ENCODE results near the gene RPL10.

The RPL10 gene

GRCh38 chrX:154365052-154365600, 33.1 kb upstream of the RPL10 start:
- no peak for TF ChIP-seq Cebpa-rat (IDR thresholded peaks at IDR 0.05)
- Histone ChIP-seq H3K4me3 (no peak overlapping the region), H3K9ac (peak overlapping the region in 2 of 11 experiments; percentile 46 to 83; a peak in 4 of 22 replicates), H3K4me2 (no peak overlapping the region), H3K27ac (peak overlapping the region in 3 of 11 experiments; percentile 4 to 35 (median 22); a peak in 3 of 22 replicates), H3K36me3 (peaks cover 76 to 81% (median 78%) of the 10 kb centered on the region in 11 experiments), H3K4me1 (peaks cover 13 to 33% (median 19%) of the 10 kb centered on the region in 10 experiments; a peak in 19 of 20 replicates), H3K27me3 (no peaks in the 10 kb centered on the region; a peak in 2 of 22 replicates), H3K9me3 (replicated peaks in 1 of 11) (peaks cover 4 to 81% (median 64%) of the 10 kb centered on the region in 11 experiments; a peak in 20 of 22 replicates), H4K20me1 (peaks cover 26 to 96% (median 82%) of the 10 kb centered on the region in 11 experiments)

- peaks cover 13 to 33% (median 19%) of the 10 kb centered on the region in 10 experiments; a peak in 19 of 20 replicates for H3K4me1 ChIP-seq
- H3K4me3 ChIP-seq, result 0 out of 20 replicates have a peak overlapping the region, but pooled peaks of 1 of the 10 experiments have one; percentile 84
- H3K4me2 ChIP-seq, result peak overlapping the region in 5 of 11 experiments; percentile 14 to 84 (median 81); a peak in 6 of 22 replicates
- no peaks in the 10 kb centered on the region; a peak in 1 of 22 replicates for H3K27me3 ChIP-seq
- H3K9me3 ChIP-seq (replicated peaks in 1 of 11), result peaks cover 9 to 84% (median 67%) of the 10 kb centered on the region in 11 experiments; a peak in 20 of 22 replicates
- peaks cover 26 to 94% (median 72%) of the 10 kb centered on the region in 11 experiments for H4K20me1 ChIP-seq
- H3K36me3 ChIP-seq, result peaks cover 67 to 71% (median 70%) of the 10 kb centered on the region in 11 experiments
- peak overlapping the region in 10 of 11 experiments; percentile 88 to 99 (median 95); a peak in 19 of 22 replicates for H3K27ac ChIP-seq
- H3K9ac ChIP-seq, result peak overlapping the region in 10 of 11 experiments; percentile 62 to 99 (median 96); a peak in 15 of 22 replicates
- no peak for TF ChIP-seq Cebpa-rat (IDR thresholded peaks at IDR 0.05)
Observed at GRCh38 chrX:154365997-154366665, 32.0 kb upstream of the RPL10 start.

- Histone ChIP-seq H3K9ac (peak overlapping the region; percentile 62 to 99 (median 96); a peak in 19 of 22 replicates), H3K4me3 (peak overlapping the region in 2 of 10 experiments; percentile 84 to 92; a peak in 1 of 20 replicates), H3K27me3 (peaks cover 0 to 3% (median 2%) of the 10 kb centered on the region in 11 experiments; a peak in 17 of 22 replicates), H3K36me3 (peaks cover 62 to 66% (median 65%) of the 10 kb centered on the region in 11 experiments), H3K4me1 (peaks cover 14 to 33% (median 19%) of the 10 kb centered on the region in 10 experiments), H3K4me2 (peak overlapping the region in 5 of 11 experiments; percentile 81 to 87 (median 82); a peak in 9 of 22 replicates), H3K9me3 (replicated peaks in 1 of 11) (peaks cover 11 to 82% (median 64%) of the 10 kb centered on the region in 11 experiments; a peak in 20 of 22 replicates), H3K27ac (peak overlapping the region in 10 of 11 experiments; percentile 88 to 99 (median 95); a peak in 20 of 22 replicates), H4K20me1 (peaks cover 26 to 89% (median 67%) of the 10 kb centered on the region in 11 experiments)
- no peak for TF ChIP-seq Cebpa-rat (IDR thresholded peaks at IDR 0.05)
Observed at GRCh38 chrX:154366666-154367055, 31.5 kb upstream of the RPL10 start.

GRCh38 chrX:154367474-154368308, 30.5 kb upstream of the RPL10 start:
- H3K9ac ChIP-seq, result peak overlapping the region; percentile 62 to 99 (median 96)
- peak overlapping the region; percentile 72 to 94 (median 88); a peak in 17 of 20 replicates for H3K4me3 ChIP-seq
- peak overlapping the region; percentile 70 to 93 (median 82) for H3K4me2 ChIP-seq
- peaks cover 22 to 36% (median 29%) of the 10 kb centered on the region in 10 experiments for H3K4me1 ChIP-seq
- no peak for TF ChIP-seq Cebpa-rat (IDR thresholded peaks at IDR 0.05)
- peaks cover 52 to 56% (median 55%) of the 10 kb centered on the region in 11 experiments for H3K36me3 ChIP-seq
- H3K27me3 ChIP-seq, result peaks cover 7 to 13% (median 13%) of the 10 kb centered on the region in 11 experiments; a peak in 21 of 22 replicates
- peaks cover 15 to 84% (median 66%) of the 10 kb centered on the region in 11 experiments; a peak in 20 of 22 replicates for H3K9me3 ChIP-seq (replicated peaks in 1 of 11)
- peak overlapping the region; percentile 58 to 99 (median 95); a peak in 21 of 22 replicates for H3K27ac ChIP-seq
- H4K20me1 ChIP-seq, result peaks cover 26 to 89% (median 64%) of the 10 kb centered on the region in 11 experiments

- H3K9me3 ChIP-seq (replicated peaks in 1 of 11), result peaks cover 15 to 85% (median 72%) of the 10 kb centered on the region in 11 experiments; a peak in 20 of 22 replicates
- peaks cover 40 to 44% (median 43%) of the 10 kb centered on the region in 11 experiments for H3K36me3 ChIP-seq
Observed at GRCh38 chrX:154368630-154369448, 29.3 kb upstream of the RPL10 start.

GRCh38 chrX:154369449-154370299, 28.5 kb upstream of the RPL10 start:
- peaks cover 21 to 70% (median 46%) of the 10 kb centered on the region in 11 experiments for H4K20me1 ChIP-seq
- peaks cover 15 to 83% (median 69%) of the 10 kb centered on the region in 11 experiments; a peak in 20 of 22 replicates for H3K9me3 ChIP-seq (replicated peaks in 1 of 11)
- H3K36me3 ChIP-seq, result peaks cover 32 to 36% (median 35%) of the 10 kb centered on the region in 11 experiments
- peak overlapping the region; percentile 82 to 99 (median 96) for H3K9ac ChIP-seq
- peaks cover 30 to 50% (median 40%) of the 10 kb centered on the region in 10 experiments for H3K4me1 ChIP-seq
- peak overlapping the region; percentile 68 to 99 (median 95); a peak in 21 of 22 replicates for H3K27ac ChIP-seq
- H3K27me3 ChIP-seq, result peaks cover 8 to 33% (median 30%) of the 10 kb centered on the region in 11 experiments; a peak in 21 of 22 replicates
- TF ChIP-seq Cebpa-rat (IDR thresholded peaks at IDR 0.05), result no peak
- H3K4me2 ChIP-seq, result peak overlapping the region; percentile 66 to 93 (median 82)
- H3K4me3 ChIP-seq, result peak overlapping the region; percentile 72 to 94 (median 88)

More at GRCh38 chrX:154368630-154369448, 29.3 kb upstream of the RPL10 start:
- Histone ChIP-seq H3K27ac (peak overlapping the region; percentile 68 to 99 (median 95); a peak in 21 of 22 replicates), H3K4me1 (peaks cover 27 to 46% (median 36%) of the 10 kb centered on the region in 10 experiments), H4K20me1 (peaks cover 26 to 78% (median 54%) of the 10 kb centered on the region in 11 experiments), H3K9ac (peak overlapping the region; percentile 80 to 99 (median 96); a peak in 21 of 22 replicates), H3K27me3 (peaks cover 8 to 25% (median 22%) of the 10 kb centered on the region in 11 experiments; a peak in 21 of 22 replicates), H3K4me2 (peak overlapping the region; percentile 70 to 93 (median 82)), H3K4me3 (peak overlapping the region; percentile 72 to 94 (median 88))
- TF ChIP-seq Cebpa-rat (IDR thresholded peaks at IDR 0.05), result no peak
